Neural cell (in vitro differentiated cells): ENCODE results near the gene SCUBE1.

Source experiments
- CTCF ChIP-seq: fragments of 450-650 bp; IDR thresholded peaks from 2 replicates; pipeline ENCODE4 v1.5.1; 2014; ENCODE audit warnings: antibody characterized with exemption, mild to moderate bottlenecking, moderate library complexity; ENCODE audit not compliant: poor library complexity, severe bottlenecking
- EZH2 ChIP-seq: fragments of 200-600, 300-800 bp; shearing (Covaris generic), sonication (generic); IDR thresholded peaks from 2 replicates; pipeline ENCODE4 v1.6.1; 2014; ENCODE audit warnings: antibody characterized with exemption, low read length, borderline replicate concordance, mild to moderate bottlenecking; ENCODE audit not compliant: insufficient read depth, poor library complexity, severe bottlenecking

- TF ChIP-seq EZH2 (no peak), CTCF (no peak)
These were observed 89.3 kb downstream of the SCUBE1 start for GRCh38 chr22:43253839-43254238.
